A549 (cell line): Measurements from ENCODE around the gene EYA2. TPM values are rescaled to one million over a fixed set of nuclear protein-coding genes. Genes with fewer than 3 reads are reported as not detected.
A peak's percentile ranks its signal among the peaks of the same experiment; 100 is the strongest.

Experiments used
- ATAC-seq, 2 experiments: fragments of 200-7000 bp in 1 of 2; fragments of >200 bp in 1 of 2; cut with Nextera tagmentation in 1 of 2; cut with Tn5 transposase in 1 of 2; 3 replicates each; pipeline versions ENCODE4 v1.8.0 to v1.9.1; 2018 to 2020; ENCODE audit warnings: mild to moderate bottlenecking in 1 of 2, moderate library complexity in 1 of 2
- CTCF ChIA-PET: fragments of 300-600 bp; sonication (Branson Sonifier 250); formaldehyde crosslinking; extraction: SDS; loops from one replicate; lab custom pipeline; 2021; ENCODE audit warnings: antibody characterized with exemption, inconsistent platforms; lab: Yijun Ruan, JAX
- POLR2A ChIA-PET: fragments of 350-600 bp; formaldehyde crosslinking; extraction: SDS; loops from one replicate; lab custom pipeline; 2021; ENCODE audit warnings: antibody characterized with exemption, inconsistent platforms; lab: Yijun Ruan, JAX
- DNase-seq, 2 experiments: peaks; one replicate each; pipeline versions ENCODE4 v3.0.0 to v3.0.0-alpha.2; 2011 to 2016; ENCODE audit warnings: low read depth in 1 of 2, low spot score in 1 of 2
- FAIRE-seq: peaks from 2 replicates; lab custom pipeline; 2011; peaks lifted over from hg19 to GRCh38; lab: Jason Lieb, UNC
- H3K27ac ChIP-seq, 2 experiments: fragments of >200 bp; sonication (Bioruptor Twin); formaldehyde crosslinking; 3 replicates each; pipeline ENCODE4 v1.5.1; 2016 to 2017
- H3K4me1 ChIP-seq: fragments of >200 bp; sonication (Bioruptor Twin); formaldehyde crosslinking; 3 replicates; pipeline ENCODE4 v1.6.1; 2016
- H3K4me2 ChIP-seq: fragments of >200 bp; sonication (Bioruptor Twin); formaldehyde crosslinking; 3 replicates; pipeline ENCODE4 v1.6.1; 2016
- H3K4me3 ChIP-seq: fragments of >200 bp; sonication (Bioruptor Twin); formaldehyde crosslinking; 3 replicates; pipeline ENCODE4 v1.5.1; 2016
- H3K9me3 ChIP-seq: fragments of >200 bp; sonication (Bioruptor Twin); formaldehyde crosslinking; 3 replicates; pipeline ENCODE4 v1.6.1; 2016
- BHLHE40 ChIP-seq: IDR thresholded peaks from 2 replicates; pipeline ENCODE4 v1.6.1; 2012; ENCODE audit warnings: low read depth, low read length, inconsistent platforms
- CEBPB ChIP-seq, 2 experiments: fragments of >200 bp in 1 of 2; sonication (Bioruptor Twin) in 1 of 2; formaldehyde crosslinking in 1 of 2; IDR thresholded peaks; 2 replicates each; pipeline ENCODE4 v1.6.1; 2012 to 2016
- CHD4 ChIP-seq: fragments of 200-600 bp; sonication (generic); IDR thresholded peaks from 2 replicates; pipeline ENCODE4 v1.6.1; 2016; ENCODE audit warnings: antibody characterized with exemption, mild to moderate bottlenecking, borderline replicate concordance
- EHMT2 ChIP-seq: fragments of 200-600 bp; sonication (generic); IDR thresholded peaks from 2 replicates; pipeline ENCODE4 v1.6.1; 2016; ENCODE audit warnings: antibody characterized with exemption, low read depth, mild to moderate bottlenecking, moderate library complexity
- ESRRA ChIP-seq: fragments of 150-350 bp; IDR thresholded peaks from 2 replicates; pipeline ENCODE4 v1.6.1; 2014; ENCODE audit warnings: mild to moderate bottlenecking, low read length, borderline replicate concordance
- FOSB ChIP-seq: fragments of 250-450 bp; sonication (Bioruptor Pico); IDR thresholded peaks from 2 replicates; pipeline ENCODE4 v1.5.0; 2020; ENCODE audit warnings: mild to moderate bottlenecking, moderate library complexity
- FOXS1 ChIP-seq: fragments of 250-450 bp; sonication (Bioruptor Pico); IDR thresholded peaks from 2 replicates; pipeline ENCODE4 v1.5.0; 2020; ENCODE audit warnings: mild to moderate bottlenecking, moderate library complexity
- JUNB ChIP-seq: fragments of >200 bp; sonication (Bioruptor Twin); formaldehyde crosslinking; IDR thresholded peaks from 2 replicates; pipeline ENCODE4 v1.6.1; 2016
- MAFK ChIP-seq: fragments of 450-650 bp; IDR thresholded peaks from 2 replicates; pipeline ENCODE4 v1.6.1; 2014; ENCODE audit not compliant: partially characterized antibody
- MAZ ChIP-seq: fragments of 150-350 bp; IDR thresholded peaks from 2 replicates; pipeline ENCODE4 v1.6.1; 2014; ENCODE audit warnings: antibody characterized with exemption, low read depth, low read length, borderline replicate concordance
- MYC ChIP-seq: IDR thresholded peaks from 2 replicates; pipeline ENCODE4 v1.6.1; 2012; ENCODE audit warnings: mild to moderate bottlenecking, inconsistent platforms, low read length, improper control_type of control experiment, borderline replicate concordance
- NFE2L2 ChIP-seq: fragments of 150-350 bp; conservative IDR thresholded peaks from 2 replicates; pipeline ENCODE4 v1.6.1; 2014; ENCODE audit warnings: low read length
- NPAS2 ChIP-seq: fragments of 250-450 bp; sonication (Bioruptor Pico); IDR thresholded peaks from 2 replicates; pipeline ENCODE4 v1.8.0; 2022; ENCODE audit warnings: mild to moderate bottlenecking, moderate library complexity, borderline replicate concordance
- POLR2AphosphoS2 ChIP-seq: conservative IDR thresholded peaks from 2 replicates; pipeline ENCODE4 v1.6.1; 2012; ENCODE audit warnings: low read length, improper control_type of control experiment, inconsistent platforms
- RAD21 ChIP-seq, 2 experiments: fragments of >200 bp in 1 of 2; sonication (Bioruptor Twin) in 1 of 2; formaldehyde crosslinking in 1 of 2; IDR thresholded peaks in 1 of 2; conservative IDR thresholded peaks in 1 of 2; 2 replicates in 1 of 2; 3 replicates in 1 of 2; pipeline ENCODE4 v1.6.1; 2012 to 2018; ENCODE audit warnings: inconsistent platforms in 1 of 2
- RNF2 ChIP-seq: fragments of 200-600 bp; sonication (generic); IDR thresholded peaks from 2 replicates; pipeline ENCODE4 v1.6.1; 2016; ENCODE audit warnings: low read depth, mild to moderate bottlenecking, antibody characterized with exemption, moderate library complexity, borderline replicate concordance
- SREBF2 ChIP-seq: fragments of 450-650 bp; IDR thresholded peaks from 2 replicates; pipeline ENCODE4 v1.6.1; 2014; ENCODE audit warnings: mild to moderate bottlenecking, moderate library complexity
- TP53 ChIP-seq: fragments of 250-450 bp; sonication (Bioruptor Pico); IDR thresholded peaks from 2 replicates; pipeline ENCODE4 v1.5.0; 2021; ENCODE audit warnings: mild to moderate bottlenecking, moderate library complexity
- ZSCAN20 ChIP-seq: fragments of 250-450 bp; sonication (Bioruptor Pico); IDR thresholded peaks from 2 replicates; pipeline ENCODE4 v1.8.0; 2022; ENCODE audit warnings: mild to moderate bottlenecking, moderate library complexity
- WGBS: methylation state at CpG from one replicate; pipeline ENCODE4 v1.1.6; 2017; ENCODE audit errors: missing lambda C conversion rate; 5-methylcytosine and 5-hydroxymethylcytosine counted together
- polyA plus RNA-seq, 4 experiments: library from polyadenylated mRNA; depleted of rRNA in 3 of 4; stranded (reverse); fragments of >200 nt; fragmentation: RNase III in 1 of 4; extraction: RNeasy Plus Mini Kit Qiagen cat#74134 plus additional on column Dnase treatment in 1 of 4; gene quantifications; 2 replicates in 3 of 4; 3 replicates in 1 of 4; pipeline ENCODE4 v1.2.3, GENCODE V29; 2011 to 2017
- TF ChIP-seq, protein P1 (sequence below): fragments of 450-650 bp; IDR thresholded peaks from 2 replicates; pipeline ENCODE4 v1.6.1; 2014; ENCODE audit warnings: antibody characterized with exemption
- TF ChIP-seq, protein P2 (sequence below): fragments of >200 bp; sonication (Bioruptor Twin); formaldehyde crosslinking; IDR thresholded peaks from 2 replicates; pipeline ENCODE4 v1.6.1; 2016
- TF ChIP-seq, protein P3 (sequence below): fragments of 150-350 bp; IDR thresholded peaks from 2 replicates; pipeline ENCODE4 v1.6.1; 2014; ENCODE audit warnings: low read depth, mild to moderate bottlenecking, low read length

The EYA2 gene
- polyA plus RNA-seq, 2 of the 4 experiments (the other 2 are of a cell fraction) = 4.5 to 4.6 TPM

DNA sequence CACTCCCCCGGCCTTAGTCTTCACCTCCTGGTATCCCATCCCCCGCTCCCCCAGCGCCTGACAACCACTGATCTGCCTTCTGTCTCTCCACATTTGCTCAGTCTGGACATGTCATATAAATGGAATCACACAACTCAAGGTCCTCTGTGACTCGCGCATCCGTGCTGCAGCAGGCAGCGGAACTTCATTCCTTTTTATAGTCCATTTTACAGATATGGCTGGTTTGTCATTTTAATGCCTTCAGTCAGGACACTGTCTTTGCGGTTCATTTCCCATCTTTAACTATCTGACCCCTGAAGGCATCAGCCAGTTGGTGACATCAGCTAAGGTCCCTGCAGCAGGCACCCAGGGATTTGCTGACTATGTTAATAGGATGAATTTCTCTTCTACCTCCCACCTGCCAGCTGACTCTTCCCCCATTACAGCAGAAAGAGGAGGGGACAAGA is 336.2 kb downstream of the EYA2 start:
- no peak for DNase-seq
- FAIRE-seq = no peak
- no peak for TF ChIP-seq ESRRA
- TF ChIP-seq MAFK = peak; percentile 9
- Histone ChIP-seq H3K4me3 (no peak overlapping the region), H3K4me1 (peaks cover 5% of the 10 kb centered on the region; the same call in 1 of the 3 replicates), H3K27ac (no peak overlapping the region), H3K4me2 (no peak overlapping the region), H3K9me3 (no peaks in the 10 kb centered on the region)
- ChIA-PET CTCF (interaction anchor here (1.5 to 3.1 kb wide), 3 partner anchors 11 to 478 kb away, joined by 3 to 11 read pairs (median 4); no protein-coding TSS in a partner anchor), POLR2A (no interaction called here)
- ATAC-seq = no peak
- WGBS = 91% methylated on average over 8 of the region's 8 CpGs

DNA sequence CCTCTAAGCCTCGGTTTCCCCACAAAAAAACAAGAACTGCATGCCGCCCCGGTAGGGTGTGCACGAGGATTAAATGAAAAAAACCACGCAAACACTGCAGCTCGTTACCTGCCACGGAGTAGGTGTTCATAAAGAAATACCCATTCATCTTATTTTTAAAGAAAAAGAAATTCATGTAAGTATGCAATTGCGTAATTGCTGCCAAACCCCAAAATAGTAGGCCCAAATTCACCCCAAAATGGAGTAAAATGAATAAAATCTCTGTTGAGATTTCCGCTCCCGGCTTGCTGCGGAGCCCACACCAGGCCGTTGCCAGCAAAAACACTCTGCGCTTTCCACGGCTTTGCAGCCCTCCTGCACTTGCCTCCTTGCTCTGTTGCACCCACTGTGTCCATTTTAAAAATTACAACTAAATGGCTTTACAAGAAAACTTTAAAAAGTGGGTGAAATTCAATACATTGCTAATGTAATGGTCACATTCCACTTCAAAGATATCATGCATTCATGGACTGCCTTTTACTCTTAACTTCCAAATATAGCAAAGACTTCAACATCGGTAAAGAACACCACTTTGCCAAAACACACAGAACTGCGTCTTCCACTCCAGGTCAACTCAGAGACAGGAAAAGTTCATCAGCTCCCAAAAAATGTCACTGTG is 336.9 kb downstream of the EYA2 start:
- POLR2A ChIA-PET = no interaction called here
- DNase-seq (no peak), ATAC-seq (no peak), FAIRE-seq (no peak)
- CTCF ChIA-PET = interaction anchor here (0.7 to 3.1 kb wide), 7 partner anchors 10 to 483 kb away, joined by 3 to 11 read pairs (median 4); no protein-coding TSS in a partner anchor
- Histone ChIP-seq H3K4me3 (no peak overlapping the region), H3K27ac (no peak overlapping the region), H3K4me2 (no peak overlapping the region), H3K4me1 (peaks cover 5% of the 10 kb centered on the region; the same call in 1 of the 3 replicates), H3K9me3 (no peaks in the 10 kb centered on the region)
- TF ChIP-seq CEBPB (IDR thresholded peaks at IDR 0.05) = peak; percentile 75; a peak in 3 of 4 replicates
- no peak for TF ChIP-seq MYC
- 91% methylated on average over 16 of the region's 16 CpGs for WGBS

DNA sequence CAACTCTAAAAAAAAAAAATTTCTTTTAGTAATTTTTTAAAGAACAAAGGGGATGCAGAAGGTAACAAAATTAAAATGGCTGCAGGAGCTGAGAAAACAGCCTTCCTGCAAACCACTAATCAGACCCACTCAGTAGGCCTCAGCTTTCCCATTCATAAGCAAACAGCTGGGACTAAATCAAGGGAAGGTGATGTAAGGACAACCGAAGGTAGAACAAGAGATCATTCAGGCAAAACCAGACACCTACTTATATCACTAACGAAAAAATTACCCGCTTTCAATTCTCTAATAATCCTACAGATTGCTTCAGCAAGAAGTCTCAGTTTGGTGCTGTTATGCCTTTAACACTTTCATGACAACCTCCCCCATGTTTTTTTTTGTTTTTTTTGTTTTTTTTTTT is 337.9 kb downstream of the EYA2 start:
- Histone ChIP-seq H3K4me1 (peaks cover 5% of the 10 kb centered on the region; the same call in 1 of the 3 replicates), H3K4me3 (no peak overlapping the region), H3K4me2 (no peak overlapping the region), H3K27ac (no peak overlapping the region)
- CTCF ChIA-PET = interaction anchor here (0.7 to 3.1 kb wide), 8 partner anchors 19 to 484 kb away, joined by 3 to 11 read pairs (median 3); no protein-coding TSS in a partner anchor
- WGBS = 95% methylated on average over 3 of the region's 3 CpGs
- POLR2A ChIA-PET = no interaction called here
- ATAC-seq = no peak
- DNase-seq = no peak
- no peak for TF ChIP-seq NPAS2 (CRISPR knock-in tag)
- TF ChIP-seq RAD21 (conservative IDR thresholded peaks at IDR 0.05 in 1 of 2, IDR thresholded peaks at IDR 0.05 in 1 of 2) = no peak
- no peak for TF ChIP-seq RNF2
- TF ChIP-seq, protein P1, sequence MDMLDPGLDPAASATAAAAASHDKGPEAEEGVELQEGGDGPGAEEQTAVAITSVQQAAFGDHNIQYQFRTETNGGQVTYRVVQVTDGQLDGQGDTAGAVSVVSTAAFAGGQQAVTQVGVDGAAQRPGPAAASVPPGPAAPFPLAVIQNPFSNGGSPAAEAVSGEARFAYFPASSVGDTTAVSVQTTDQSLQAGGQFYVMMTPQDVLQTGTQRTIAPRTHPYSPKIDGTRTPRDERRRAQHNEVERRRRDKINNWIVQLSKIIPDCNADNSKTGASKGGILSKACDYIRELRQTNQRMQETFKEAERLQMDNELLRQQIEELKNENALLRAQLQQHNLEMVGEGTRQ = no peak
- TF ChIP-seq CEBPB (IDR thresholded peaks at IDR 0.05) = no peak
- TF ChIP-seq, protein P2, sequence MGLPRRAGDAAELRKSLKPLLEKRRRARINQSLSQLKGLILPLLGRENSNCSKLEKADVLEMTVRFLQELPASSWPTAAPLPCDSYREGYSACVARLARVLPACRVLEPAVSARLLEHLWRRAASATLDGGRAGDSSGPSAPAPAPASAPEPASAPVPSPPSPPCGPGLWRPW = no peak
- no peak for TF ChIP-seq ZSCAN20
- no peak for TF ChIP-seq NFE2L2
- no peak for TF ChIP-seq CHD4
- no peak for TF ChIP-seq TP53 (CRISPR knock-in tag)
- TF ChIP-seq, protein P3, sequence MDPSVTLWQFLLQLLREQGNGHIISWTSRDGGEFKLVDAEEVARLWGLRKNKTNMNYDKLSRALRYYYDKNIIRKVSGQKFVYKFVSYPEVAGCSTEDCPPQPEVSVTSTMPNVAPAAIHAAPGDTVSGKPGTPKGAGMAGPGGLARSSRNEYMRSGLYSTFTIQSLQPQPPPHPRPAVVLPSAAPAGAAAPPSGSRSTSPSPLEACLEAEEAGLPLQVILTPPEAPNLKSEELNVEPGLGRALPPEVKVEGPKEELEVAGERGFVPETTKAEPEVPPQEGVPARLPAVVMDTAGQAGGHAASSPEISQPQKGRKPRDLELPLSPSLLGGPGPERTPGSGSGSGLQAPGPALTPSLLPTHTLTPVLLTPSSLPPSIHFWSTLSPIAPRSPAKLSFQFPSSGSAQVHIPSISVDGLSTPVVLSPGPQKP = no peak
- no peak for TF ChIP-seq MAZ
- TF ChIP-seq BHLHE40 = no peak
- TF ChIP-seq EHMT2 = no peak
- TF ChIP-seq POLR2AphosphoS2 = no peak
- TF ChIP-seq ESRRA = no peak
- TF ChIP-seq FOSB = no peak
- TF ChIP-seq FOXS1 (CRISPR knock-in tag) = no peak
- no peak for TF ChIP-seq SREBF2
- TF ChIP-seq JUNB = no peak
- TF ChIP-seq, all 56 proteins: peak for 0
- no peak for FAIRE-seq
- no peaks in the 10 kb centered on the region for H3K9me3 ChIP-seq
